HepG2 (cell line): ENCODE measurements around the gene C19orf85. TPM values are rescaled to one million over a fixed set of nuclear protein-coding genes. Genes with fewer than 3 reads are reported as not detected.
A peak's percentile ranks its signal among the peaks of the same experiment; 100 is the strongest.

ENCODE experiments used
- ATAC-seq: fragments of 200-7000 bp; cut with Tn5 transposase; 3 replicates; pipeline ENCODE4 v1.9.1; 2020; ENCODE audit warnings: mild to moderate bottlenecking, moderate library complexity
- BruUV-seq: library from RNA; stranded (reverse); fragments of 400-500 nt; replicated peaks from 2 replicates; lab custom pipeline; 2021; lab: Mats Ljungman, UMichigan
- CTCF ChIA-PET: fragments of 300-600 bp; formaldehyde crosslinking; extraction: SDS; loops from one replicate; lab custom pipeline; 2021; ENCODE audit warnings: low total read pairs, inconsistent platforms, low intra/inter-chr PET ratio; lab: Yijun Ruan, JAX
- POLR2A ChIA-PET: fragments of 350-600 bp; sonication (Branson Sonifier 250); formaldehyde crosslinking; loops from one replicate; lab custom pipeline; 2020; ENCODE audit warnings: antibody characterized with exemption, inconsistent platforms; lab: Yijun Ruan, JAX
- DNase-seq: peaks from one replicate; pipeline ENCODE4 v3.0.0-alpha.2; 2015; ENCODE audit warnings: low spot score
- FAIRE-seq: peaks from 3 replicates; lab custom pipeline; 2011; peaks lifted over from hg19 to GRCh38; lab: Jason Lieb, UNC
- H2AFZ ChIP-seq: one replicate; pipeline ENCODE4 v1.6.1; 2011; ENCODE audit warnings: low read length, inconsistent platforms
- H3K27ac ChIP-seq: fragments of 300-600 bp; 3 replicates; pipeline ENCODE4 v1.8.0; 2011; ENCODE audit warnings: mixed run types, mild to moderate bottlenecking, mixed read lengths, low read length, inconsistent platforms; ENCODE audit not compliant: insufficient read depth; ENCODE audit errors: extremely low read length
- H3K27me3 ChIP-seq, 2 experiments: fragments of 200-600 bp in 1 of 2; 2 replicates in 1 of 2; 3 replicates in 1 of 2; pipeline versions ENCODE4 v1.6.0 to v1.8.0; 2011; ENCODE audit warnings: low read length in 2 of 2, mild to moderate bottlenecking in 2 of 2, moderate library complexity in 2 of 2, inconsistent platforms in 1 of 2; ENCODE audit not compliant: insufficient read depth in 2 of 2, control insufficient read depth in 1 of 2
- H3K36me3 ChIP-seq, 2 experiments: fragments of 200-600 bp in 1 of 2; replicated peaks in 1 of 2; 2 replicates in 1 of 2; 3 replicates in 1 of 2; pipeline versions ENCODE4 v1.5.1 to v1.8.0; 2011; ENCODE audit warnings: low read length in 2 of 2, inconsistent platforms in 1 of 2; ENCODE audit not compliant: insufficient read depth in 2 of 2, control insufficient read depth in 1 of 2
- H3K4me1 ChIP-seq: 2 replicates; pipeline ENCODE4 v1.5.1; 2012; ENCODE audit warnings: low read length, inconsistent platforms; ENCODE audit not compliant: insufficient read depth
- H3K4me2 ChIP-seq: 2 replicates; pipeline ENCODE4 v1.6.0; 2011; ENCODE audit warnings: low read depth, low read length, inconsistent platforms
- H3K4me3 ChIP-seq, 3 experiments: fragments of 200-600 bp in 1 of 3; sonication (generic), shearing (Covaris generic) in 1 of 3; replicated peaks in 1 of 3; 2 replicates each; pipeline ENCODE4 v1.5.1; 2011 to 2016; ENCODE audit warnings: low read length in 3 of 3, inconsistent platforms in 2 of 3, low read depth in 2 of 3, mild to moderate bottlenecking in 2 of 3, control low read depth in 1 of 3, mixed read lengths in 1 of 3; ENCODE audit not compliant: insufficient read depth in 1 of 3
- H3K79me2 ChIP-seq: one replicate; pipeline ENCODE4 v1.6.1; 2011; ENCODE audit warnings: low read length, inconsistent platforms; ENCODE audit not compliant: insufficient read depth
- H3K9ac ChIP-seq: 2 replicates; pipeline ENCODE4 v1.6.0; 2011; ENCODE audit warnings: mild to moderate bottlenecking, low read depth, low read length, inconsistent platforms; ENCODE audit not compliant: insufficient read depth
- H3K9me3 ChIP-seq: 2 replicates; pipeline ENCODE4 v1.5.1; 2012; ENCODE audit warnings: mild to moderate bottlenecking, low read length
- H4K20me1 ChIP-seq: 2 replicates; pipeline ENCODE4 v1.6.0; 2011; ENCODE audit warnings: inconsistent platforms, mild to moderate bottlenecking, low read length, moderate library complexity; ENCODE audit not compliant: insufficient read depth
- IRF2 ChIP-seq: IDR thresholded peaks from 2 replicates; pipeline ENCODE4 v1.6.1; 2018; ENCODE audit warnings: missing genetic modification reagents, missing compliant biosample characterization
- SIX1 ChIP-seq: sonication (generic); formaldehyde crosslinking; IDR thresholded peaks from 2 replicates; pipeline ENCODE4 v1.4.0; 2020; ENCODE audit warnings: missing genetic modification reagents, borderline replicate concordance
- SRY ChIP-seq: sonication (generic); formaldehyde crosslinking; IDR thresholded peaks from 2 replicates; pipeline ENCODE4 v1.8.0; 2022; ENCODE audit warnings: mild to moderate bottlenecking, missing genetic modification reagents
- THYN1 ChIP-seq: sonication (generic); formaldehyde crosslinking; IDR thresholded peaks from 2 replicates; pipeline ENCODE4 v1.8.1; 2023; ENCODE audit warnings: low read depth, mild to moderate bottlenecking, moderate library complexity, missing genetic modification reagents, borderline replicate concordance
- XRCC5 ChIP-seq: fragments of 200-400 bp; formaldehyde crosslinking; optimal IDR thresholded peaks from 2 replicates; pipeline ENCODE3; 2017; ENCODE audit warnings: mild to moderate bottlenecking, low read length
- ZFP36L1 ChIP-seq: sonication (generic); formaldehyde crosslinking; IDR thresholded peaks from 2 replicates; pipeline ENCODE4 v1.8.0; 2022; ENCODE audit warnings: mild to moderate bottlenecking, missing genetic modification reagents, moderate library complexity
- ZNF121 ChIP-seq: sonication (generic); formaldehyde crosslinking; IDR thresholded peaks from 2 replicates; pipeline ENCODE4 v1.5.0; 2020; ENCODE audit warnings: mild to moderate bottlenecking, missing genetic modification reagents
- ZNF292 ChIP-seq: sonication (generic); formaldehyde crosslinking; IDR thresholded peaks from 2 replicates; pipeline ENCODE4 v1.8.1; 2022; ENCODE audit warnings: mild to moderate bottlenecking, low read depth, missing genetic modification reagents, borderline replicate concordance
- ZNF317 ChIP-seq: sonication (generic); formaldehyde crosslinking; IDR thresholded peaks from 2 replicates; pipeline ENCODE4 v1.5.0; 2020; ENCODE audit warnings: mild to moderate bottlenecking, missing genetic modification reagents
- ZNF430 ChIP-seq: sonication (generic); formaldehyde crosslinking; IDR thresholded peaks from 2 replicates; pipeline ENCODE4 v1.9.0; 2021; ENCODE audit warnings: mild to moderate bottlenecking, missing genetic modification reagents
- ZNF547 ChIP-seq: sonication (generic); formaldehyde crosslinking; IDR thresholded peaks from 2 replicates; pipeline ENCODE4 v1.5.1; 2020; ENCODE audit warnings: mild to moderate bottlenecking, missing genetic modification reagents
- ZNF550 ChIP-seq: sonication (generic); formaldehyde crosslinking; IDR thresholded peaks from 2 replicates; pipeline ENCODE4 v1.4.0; 2020; ENCODE audit warnings: mild to moderate bottlenecking, missing genetic modification reagents, borderline replicate concordance
- ZNF816 ChIP-seq: sonication (generic); formaldehyde crosslinking; IDR thresholded peaks from 2 replicates; pipeline ENCODE4 v1.8.0; 2022; ENCODE audit warnings: missing genetic modification reagents, mild to moderate bottlenecking, borderline replicate concordance
- WGBS: methylation state at CpG from one replicate; pipeline ENCODE4 v1.1.6; 2017; ENCODE audit warnings: low lambda C conversion rate; 5-methylcytosine and 5-hydroxymethylcytosine counted together
- in situ Hi-C: cut with HindIII; loops from 2 replicates; pipeline ENCODE4 v1.10.0; 2017; ENCODE audit warnings: low pct_unique_long_range_greater_than_20kb; ENCODE audit not compliant: extremely low pct_ligation_motif_present
- intact Hi-C: fragments of 100-400 bp; cut with micrococcal nuclease; formaldehyde crosslinking; loops from one replicate; pipeline ENCODE4 v1.10.0; 2022; ENCODE audit not compliant: unreplicated experiment
- polyA plus RNA-seq, 8 experiments: library from polyadenylated mRNA; depleted of rRNA in 3 of 8; stranded (reverse) in 7 of 8; unstranded in 1 of 8; fragments of >200 nt; fragmentation: Illumina TruSeq in 4 of 8; extraction: Trizol in 4 of 8; gene quantifications; 2 replicates each; pipeline versions ENCODE4 v1.2.1 to v1.2.3, GENCODE V29; 2011 to 2016; ENCODE audit warnings: low read depth in 4 of 8, missing spikeins in 1 of 8, mixed read lengths in 1 of 8; ENCODE audit not compliant: insufficient read depth in 1 of 8
- total RNA-seq, 5 experiments: library from RNA; depleted of rRNA; stranded (reverse); fragments of >200 nt; fragmentation: Illumina TruSeq; extraction: Trizol; gene quantifications; 2 replicates each; pipeline ENCODE4 v1.2.3, GENCODE V29; 2016; ENCODE audit warnings: low read depth in 1 of 5

C19orf85 gene
- total and polyA plus RNA-seq, 2 of the 13 experiments (the other 11 are each of a cell fraction or from before 2014, with no cell fraction given): not detected

GRCh38 chr19:55467236-55468053 is 2.9 kb upstream of the C19orf85 start (continued):
- TF ChIP-seq ZNF317: no peak
- TF ChIP-seq IRF2 (CRISPR knock-in tag): no peak
- TF ChIP-seq ZNF816 (CRISPR knock-in tag): no peak
- no peak for TF ChIP-seq ZNF550
- no peak for TF ChIP-seq THYN1 (CRISPR knock-in tag)
- no peak for TF ChIP-seq ZNF547
- no peak for TF ChIP-seq SRY (CRISPR knock-in tag)
- no peak for TF ChIP-seq ZNF430
- peak; percentile 87 for TF ChIP-seq XRCC5
- peak; percentile 30; the same call in 1 of the 2 replicates for TF ChIP-seq SIX1

- CTCF ChIA-PET: no interaction called here
- in situ Hi-C loops: no loop called here
- TF ChIP-seq ZFP36L1 (CRISPR knock-in tag) (no peak), ZNF121 (CRISPR knock-in tag) (peak; percentile 93), ZNF292 (CRISPR knock-in tag) (0 out of 2 replicates have a peak, but pooled peaks have one; percentile 3)
- TF ChIP-seq, all 625 proteins: peak for 2
- H3K9me3 ChIP-seq: no peaks in the 10 kb centered on the region
- H3K79me2 ChIP-seq: no peaks in the 10 kb centered on the region
- no peaks in the 10 kb centered on the region for H4K20me1 ChIP-seq
- intact Hi-C loops: loop anchor here (1.0 kb wide), 1 partner anchor 166 kb away; no protein-coding TSS in a partner anchor
- peaks cover 53% of the 10 kb centered on the region for H3K4me1 ChIP-seq
- 88% methylated on average over 4 of the region's 4 CpGs for WGBS
- H3K27ac ChIP-seq: no peak overlapping the region
- POLR2A ChIA-PET: interaction anchor here (0.8 to 2.2 kb wide), 2 partner anchors 10 kb away, joined by 4 to 26 read pairs; partner anchors contain the start of gene ZNF628
- DNase-seq: no peak
- FAIRE-seq: no peak
- H3K4me2 ChIP-seq: no peak overlapping the region
- no peak overlapping the region for H3K9ac ChIP-seq
- no peak for ATAC-seq
- H3K36me3 ChIP-seq: no peaks in the 10 kb centered on the region
- no peaks in the 10 kb centered on the region; a peak in 1 of 5 replicates for H3K27me3 ChIP-seq
- no peak overlapping the region for H3K4me3 ChIP-seq
- BruUV-seq: no TSS peak
- no peak overlapping the region for H2AFZ ChIP-seq
Measured at GRCh38 chr19:55466241-55466614, 1.7 kb upstream of the C19orf85 start.
